Measurements from ENCODE around the gene ECE2.
"Not testable (repeated sequence)": the region's sequence is repeated elsewhere in the genome, so short reads cannot be mapped to it uniquely, and the experiment has no call there.

ECE2 gene

DNA sequence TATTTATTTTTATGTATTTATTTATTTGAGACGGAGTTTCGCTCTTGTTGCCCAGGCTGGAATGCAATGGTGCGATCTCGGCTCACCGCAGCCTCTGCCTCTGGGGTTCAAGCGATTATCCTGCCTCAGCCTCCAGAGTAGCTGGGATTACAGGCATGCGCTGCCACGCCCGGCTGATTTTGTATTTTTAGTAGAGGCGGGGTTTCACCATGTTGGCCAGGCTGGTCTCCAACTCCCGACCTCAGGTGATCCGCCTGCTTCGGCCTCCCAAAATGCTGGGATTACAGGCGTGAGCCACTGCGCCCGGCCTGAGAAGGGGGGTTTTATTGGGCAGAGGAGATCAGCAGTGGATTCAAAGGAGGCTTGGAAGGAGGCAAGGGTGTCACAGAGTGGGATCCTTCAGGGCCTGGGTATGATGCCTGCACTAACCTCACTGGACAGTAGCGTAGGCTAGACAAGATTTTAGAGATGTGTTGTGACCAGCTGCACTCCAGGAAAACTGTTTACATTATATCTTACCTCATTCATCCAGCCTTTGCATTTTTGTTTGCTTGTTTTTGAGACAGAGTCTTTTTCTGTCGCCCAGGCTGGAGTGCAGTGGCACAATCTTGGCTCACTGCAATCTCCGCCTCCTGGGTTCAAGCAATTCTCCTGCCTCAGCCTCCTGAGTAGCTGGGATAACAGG lies 63.8 kb downstream of the ECE2 start:
- not testable (repeated sequence) for H3K36me3 Mint-ChIP-seq; H3K4me3 Mint-ChIP-seq; H3K27ac Mint-ChIP-seq; H3K9me3 Mint-ChIP-seq (ENCODE audit: low read depth); H3K27me3 Mint-ChIP-seq
- peaks cover 30% of the 10 kb centered on the region for H3K4me1 Mint-ChIP-seq (ENCODE audit: low read depth)

DNA sequence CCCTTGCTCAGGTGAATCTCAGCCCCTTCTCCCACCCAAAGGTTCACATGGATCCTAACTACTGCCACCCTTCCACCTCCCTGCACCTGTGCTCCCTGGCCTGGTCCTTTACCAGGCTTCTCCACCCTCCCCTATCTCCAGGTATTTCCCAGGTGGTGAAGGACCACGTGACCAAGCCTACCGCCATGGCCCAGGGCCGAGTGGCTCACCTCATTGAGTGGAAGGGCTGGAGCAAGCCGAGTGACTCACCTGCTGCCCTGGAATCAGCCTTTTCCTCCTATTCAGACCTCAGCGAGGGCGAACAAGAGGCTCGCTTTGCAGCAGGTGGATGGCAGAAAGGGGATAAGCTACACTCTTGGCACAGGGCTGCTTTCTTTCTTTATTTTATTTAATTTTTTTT lies 66.1 kb downstream of the ECE2 start:
- no peaks in the 10 kb centered on the region for H3K27me3 Mint-ChIP-seq
- H3K4me3 Mint-ChIP-seq, result no peak overlapping the region
- H3K9me3 Mint-ChIP-seq (ENCODE audit: low read depth), result no peaks in the 10 kb centered on the region
- H3K4me1 Mint-ChIP-seq (ENCODE audit: low read depth), result peaks cover 18% of the 10 kb centered on the region
- no peak overlapping the region for H3K27ac Mint-ChIP-seq
- peaks cover 10% of the 10 kb centered on the region for H3K36me3 Mint-ChIP-seq

All from activated naive CD8-positive, alpha-beta T cell (primary cell).